Astrocyte of the spinal cord (primary cell): Measurements from ENCODE around the gene FSIP1.
A peak's percentile ranks its signal among the peaks of the same experiment; 100 is the strongest.

Experiments
- DNase-seq: peaks from one replicate; pipeline ENCODE4 v3.0.0; 2011; ENCODE audit warnings: low read depth, low spot score
- H3K4me3 ChIP-seq: 2 replicates; pipeline ENCODE4 v1.5.1; 2011; ENCODE audit warnings: low read depth, mild to moderate bottlenecking, low read length, moderate library complexity
- CTCF ChIP-seq: IDR thresholded peaks from 2 replicates; pipeline ENCODE4 v1.5.1; 2012; ENCODE audit warnings: low read depth, mild to moderate bottlenecking, low read length, inconsistent platforms
- in situ Hi-C: cut with HindIII; loops from 2 replicates; pipeline ENCODE4 v1.10.0; 2017; ENCODE audit warnings: low sequenced_read_pairs

FSIP1 gene

GRCh38 chr15:39623529-39623931 lies 159.1 kb downstream of the FSIP1 start:
- H3K4me3 ChIP-seq, result no peak overlapping the region
- in situ Hi-C loops, result no loop called here
- DNase-seq, result no peak
- TF ChIP-seq CTCF, result no peak

- DNase-seq, result no peak
- in situ Hi-C loops, result no loop called here
- no peak overlapping the region for H3K4me3 ChIP-seq
- TF ChIP-seq CTCF, result no peak
Measured at GRCh38 chr15:39622660-39623516, 159.8 kb downstream of the FSIP1 start.

- in situ Hi-C loops, result no loop called here
- no peak overlapping the region for H3K4me3 ChIP-seq
- no peak for DNase-seq
- TF ChIP-seq CTCF, result no peak
Measured at GRCh38 chr15:39621976-39622375, 160.7 kb downstream of the FSIP1 start.

GRCh38 chr15:39621210-39621609 lies 161.4 kb downstream of the FSIP1 start:
- DNase-seq, result peak; percentile 16
- no peak for TF ChIP-seq CTCF
- no peak overlapping the region for H3K4me3 ChIP-seq
- in situ Hi-C loops, result no loop called here

- H3K4me3 ChIP-seq, result no peak overlapping the region
- no peak for DNase-seq
- no peak for TF ChIP-seq CTCF
- in situ Hi-C loops, result no loop called here
Measured at GRCh38 chr15:39618063-39618823, 164.4 kb downstream of the FSIP1 start.

GRCh38 chr15:39616731-39617455 lies 165.7 kb downstream of the FSIP1 start:
- DNase-seq, result no peak
- TF ChIP-seq CTCF, result no peak
- no peak overlapping the region for H3K4me3 ChIP-seq
- in situ Hi-C loops, result no loop called here
